OCI-LY1 (cell line): ENCODE data around the gene TOB1.
A peak's percentile ranks its signal among the peaks of the same experiment; 100 is the strongest.

ENCODE experiments used
- H2AFZ ChIP-seq: fragments of 200-600 bp; sonication (generic), shearing (Covaris generic); 2 replicates; pipeline ENCODE4 v1.6.0; 2014; ENCODE audit warnings: antibody characterized with exemption, mild to moderate bottlenecking, low read length
- H3F3A ChIP-seq: fragments of 200-600 bp; sonication (generic), shearing (Covaris generic); 2 replicates; pipeline ENCODE4 v1.6.0; 2014; ENCODE audit warnings: mild to moderate bottlenecking, antibody characterized with exemption, low read length, moderate library complexity; ENCODE audit not compliant: insufficient read depth
- H3K27ac ChIP-seq: fragments of 200-600 bp; sonication (generic); 2 replicates; pipeline ENCODE4 v1.5.1; 2014; ENCODE audit warnings: low read length, mixed run types, mild to moderate bottlenecking, low read depth; ENCODE audit not compliant: poor library complexity, severe bottlenecking
- H3K27me3 ChIP-seq: fragments of 200-600 bp; sonication (generic); 2 replicates; pipeline ENCODE4 v1.6.0; 2014; ENCODE audit warnings: antibody characterized with exemption, mild to moderate bottlenecking, low read length, moderate library complexity; ENCODE audit not compliant: insufficient read depth
- H3K36me3 ChIP-seq: fragments of 200-600 bp; sonication (generic); 2 replicates; pipeline ENCODE4 v1.6.1; 2014; ENCODE audit warnings: mild to moderate bottlenecking, antibody characterized with exemption, low read length, moderate library complexity, mixed read lengths; ENCODE audit not compliant: insufficient read depth
- H3K4me1 ChIP-seq: fragments of 200-600 bp; sonication (generic); 2 replicates; pipeline ENCODE4 v1.5.1; 2014; ENCODE audit warnings: mild to moderate bottlenecking, low read length, moderate library complexity; ENCODE audit not compliant: insufficient read depth, severe bottlenecking
- H3K4me2 ChIP-seq: fragments of 200-600 bp; sonication (generic), shearing (Covaris generic); 2 replicates; pipeline ENCODE4 v1.6.1; 2014; ENCODE audit warnings: low read length
- H3K4me3 ChIP-seq: fragments of 200-600 bp; sonication (generic); 2 replicates; pipeline ENCODE4 v1.5.1; 2014; ENCODE audit warnings: low read length, low read depth, mild to moderate bottlenecking, mixed read lengths; ENCODE audit not compliant: poor library complexity, severe bottlenecking
- H3K79me2 ChIP-seq: fragments of 200-600 bp; shearing (Covaris generic); 2 replicates; pipeline ENCODE4 v1.6.1; 2016; ENCODE audit warnings: mixed run types, low read length, mixed read lengths; ENCODE audit not compliant: insufficient read depth
- H3K9ac ChIP-seq: fragments of 200-600 bp; sonication (generic), shearing (Covaris generic); 2 replicates; pipeline ENCODE4 v1.6.1; 2014; ENCODE audit warnings: mild to moderate bottlenecking, low read length, mixed read lengths
- H3K9me2 ChIP-seq: fragments of 200-600 bp; sonication (generic), shearing (Covaris generic); 2 replicates; pipeline ENCODE4 v1.6.1; 2014; ENCODE audit warnings: low read depth, mild to moderate bottlenecking, low read length, mixed read lengths
- H3K9me3 ChIP-seq: fragments of 200-600 bp; shearing (Covaris generic); 2 replicates; pipeline ENCODE4 v1.6.1; 2014; ENCODE audit warnings: low read length, mixed read lengths
- H4K20me1 ChIP-seq: fragments of 200-600 bp; sonication (generic), shearing (Covaris generic); 2 replicates; pipeline ENCODE4 v1.6.0; 2016; ENCODE audit warnings: mild to moderate bottlenecking, low read length; ENCODE audit not compliant: insufficient read depth
- EZH2 ChIP-seq: fragments of 200-600 bp; sonication (generic), shearing (Covaris generic); IDR thresholded peaks from 2 replicates; pipeline ENCODE4 v1.8.0; 2017; ENCODE audit warnings: borderline replicate concordance, mixed run types, mild to moderate bottlenecking, antibody characterized with exemption, low read length, moderate library complexity, mixed read lengths
- TF ChIP-seq, protein P1 (sequence below): fragments of 200-600 bp; sonication (generic), shearing (Covaris generic); IDR thresholded peaks from 2 replicates; pipeline ENCODE4 v1.5.1; 2017; ENCODE audit warnings: mild to moderate bottlenecking, antibody characterized with exemption, low read length, moderate library complexity, mixed read lengths

TOB1 gene

DNA sequence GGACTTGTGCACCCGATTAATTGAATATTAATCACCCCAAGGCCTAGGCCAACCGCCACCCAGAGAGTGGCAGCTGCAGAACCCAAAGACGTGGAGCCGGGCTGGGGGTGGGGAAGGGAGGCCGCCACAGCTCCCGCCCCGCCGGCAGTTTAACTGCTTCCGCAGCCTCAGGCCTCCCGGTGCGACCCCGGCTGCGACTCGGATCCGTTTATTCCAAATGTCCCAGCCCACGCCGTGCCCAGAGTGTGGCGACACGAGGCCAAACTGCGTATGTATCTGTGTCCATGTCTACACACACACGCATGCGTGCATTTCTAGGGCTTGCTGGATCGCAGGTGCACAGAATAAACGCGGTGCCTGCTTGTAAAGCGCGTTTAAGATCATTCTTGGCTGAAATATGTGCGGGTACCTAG lies 802 bp upstream of the TOB1 start:
- Histone ChIP-seq H3K9me3 (no peaks in the 10 kb centered on the region), H3K4me2 (peak overlapping the region; percentile 71), H3K4me1 (peaks cover 29% of the 10 kb centered on the region), H3F3A (no peaks in the 10 kb centered on the region), H3K27ac (peak overlapping the region; percentile 93), H3K9ac (peak overlapping the region; percentile 92), H3K27me3 (no peaks in the 10 kb centered on the region), H3K9me2 (no peaks in the 10 kb centered on the region), H3K36me3 (peaks cover 10% of the 10 kb centered on the region; the same call in 1 of the 2 replicates), H2AFZ (no peak overlapping the region), H3K79me2 (peaks cover 12% of the 10 kb centered on the region), H4K20me1 (no peaks in the 10 kb centered on the region), H3K4me3 (peak overlapping the region; percentile 75)
- TF ChIP-seq EZH2 = no peak
- TF ChIP-seq, protein P1, sequence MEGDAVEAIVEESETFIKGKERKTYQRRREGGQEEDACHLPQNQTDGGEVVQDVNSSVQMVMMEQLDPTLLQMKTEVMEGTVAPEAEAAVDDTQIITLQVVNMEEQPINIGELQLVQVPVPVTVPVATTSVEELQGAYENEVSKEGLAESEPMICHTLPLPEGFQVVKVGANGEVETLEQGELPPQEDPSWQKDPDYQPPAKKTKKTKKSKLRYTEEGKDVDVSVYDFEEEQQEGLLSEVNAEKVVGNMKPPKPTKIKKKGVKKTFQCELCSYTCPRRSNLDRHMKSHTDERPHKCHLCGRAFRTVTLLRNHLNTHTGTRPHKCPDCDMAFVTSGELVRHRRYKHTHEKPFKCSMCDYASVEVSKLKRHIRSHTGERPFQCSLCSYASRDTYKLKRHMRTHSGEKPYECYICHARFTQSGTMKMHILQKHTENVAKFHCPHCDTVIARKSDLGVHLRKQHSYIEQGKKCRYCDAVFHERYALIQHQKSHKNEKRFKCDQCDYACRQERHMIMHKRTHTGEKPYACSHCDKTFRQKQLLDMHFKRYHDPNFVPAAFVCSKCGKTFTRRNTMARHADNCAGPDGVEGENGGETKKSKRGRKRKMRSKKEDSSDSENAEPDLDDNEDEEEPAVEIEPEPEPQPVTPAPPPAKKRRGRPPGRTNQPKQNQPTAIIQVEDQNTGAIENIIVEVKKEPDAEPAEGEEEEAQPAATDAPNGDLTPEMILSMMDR = no peak

DNA sequence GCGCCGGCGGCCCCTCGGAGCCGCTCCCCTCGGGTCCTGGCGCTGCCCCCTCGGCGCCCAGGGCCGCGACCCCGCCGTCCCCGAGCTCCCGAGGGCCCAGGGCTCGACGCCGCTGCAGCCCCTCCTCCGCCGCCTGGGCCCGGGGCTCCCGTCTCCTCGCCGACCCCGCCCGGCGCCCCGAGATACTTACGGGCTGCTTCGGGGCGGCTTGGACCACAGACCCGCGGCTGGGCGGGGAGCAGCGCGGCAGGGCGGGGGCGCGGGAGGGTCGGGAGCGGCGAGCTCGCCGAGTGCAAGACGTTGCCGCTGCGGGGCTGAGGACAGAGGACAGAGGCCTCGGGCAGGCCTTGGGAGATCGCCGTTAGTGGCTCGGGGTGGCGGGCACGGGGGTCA lies 290 bp downstream of the TOB1 start:
- Histone ChIP-seq H3K4me3 (peak overlapping the region; percentile 75), H3K9me3 (no peaks in the 10 kb centered on the region), H3K9me2 (no peaks in the 10 kb centered on the region), H3K4me2 (peak overlapping the region; percentile 78), H3F3A (no peaks in the 10 kb centered on the region), H3K27me3 (no peaks in the 10 kb centered on the region), H4K20me1 (no peaks in the 10 kb centered on the region), H3K36me3 (peaks cover 16% of the 10 kb centered on the region; the same call in 1 of the 2 replicates), H2AFZ (no peak overlapping the region), H3K9ac (peak overlapping the region; percentile 85), H3K27ac (peak overlapping the region; percentile 44), H3K4me1 (peaks cover 29% of the 10 kb centered on the region), H3K79me2 (peaks cover 12% of the 10 kb centered on the region)
- TF ChIP-seq EZH2 = no peak
- TF ChIP-seq, protein P1 = no peak

GRCh38 chr17:50865060-50865867 lies 890 bp downstream of the TOB1 start:
- no peaks in the 10 kb centered on the region for H3F3A ChIP-seq

More at GRCh38 chr17:50865060-50865867, 890 bp downstream of the TOB1 start:
- Histone ChIP-seq H3K9me3 (no peaks in the 10 kb centered on the region), H3K79me2 (peaks cover 12% of the 10 kb centered on the region), H3K9ac (peak overlapping the region; percentile 85), H3K27ac (peak overlapping the region; percentile 44), H3K4me2 (peak overlapping the region; percentile 78), H3K27me3 (no peaks in the 10 kb centered on the region), H3K4me1 (peaks cover 29% of the 10 kb centered on the region), H3K36me3 (peaks cover 16% of the 10 kb centered on the region; the same call in 1 of the 2 replicates), H3K4me3 (peak overlapping the region; percentile 75), H3K9me2 (no peaks in the 10 kb centered on the region), H2AFZ (no peak overlapping the region), H4K20me1 (no peaks in the 10 kb centered on the region)
- TF ChIP-seq EZH2 = no peak
- TF ChIP-seq, protein P1 = no peak
